Osteoblast (primary cell): ENCODE measurements around the gene CRYBB3. TPM values are rescaled to one million over a fixed set of nuclear protein-coding genes. Genes with fewer than 3 reads are reported as not detected.
A peak's percentile ranks its signal among the peaks of the same experiment; 100 is the strongest.

Source experiments
- DNase-seq: peaks from one replicate; pipeline ENCODE4 v3.0.0; 2011; ENCODE audit warnings: low spot score, mixed read lengths; ENCODE audit not compliant: insufficient read length; ENCODE audit errors: missing footprints
- H2AFZ ChIP-seq: 2 replicates; pipeline ENCODE4 v1.6.0; 2011; ENCODE audit warnings: mild to moderate bottlenecking, low read length
- H3K27ac ChIP-seq: 2 replicates; pipeline ENCODE4 v1.5.1; 2011; ENCODE audit warnings: mild to moderate bottlenecking, low read depth, low read length, moderate library complexity
- H3K27me3 ChIP-seq: 2 replicates; pipeline ENCODE4 v1.6.0; 2012; ENCODE audit warnings: mild to moderate bottlenecking, control low read depth, inconsistent platforms, low read length, moderate library complexity; ENCODE audit not compliant: insufficient read depth
- H3K36me3 ChIP-seq: 2 replicates; pipeline ENCODE4 v1.5.1; 2011; ENCODE audit warnings: mild to moderate bottlenecking, low read length, control low read depth, moderate library complexity; ENCODE audit not compliant: insufficient read depth
- H3K4me1 ChIP-seq: 2 replicates; pipeline ENCODE4 v1.5.1; 2011; ENCODE audit warnings: mild to moderate bottlenecking, low read length, control low read depth, moderate library complexity; ENCODE audit not compliant: insufficient read depth
- H3K4me2 ChIP-seq: 2 replicates; pipeline ENCODE4 v1.6.0; 2011; ENCODE audit warnings: mild to moderate bottlenecking, low read length; ENCODE audit not compliant: insufficient read depth
- H3K4me3 ChIP-seq: fragments of 200-600 bp; sonication (generic); 3 replicates; pipeline ENCODE4 v1.5.1; 2012; ENCODE audit warnings: mild to moderate bottlenecking, low read length, inconsistent platforms; ENCODE audit not compliant: insufficient read depth
- H3K79me2 ChIP-seq: 2 replicates; pipeline ENCODE4 v1.6.0; 2012; ENCODE audit warnings: mild to moderate bottlenecking, low read length, control low read depth, inconsistent platforms; ENCODE audit not compliant: insufficient read depth
- H3K9me3 ChIP-seq: 2 replicates; pipeline ENCODE4 v1.5.1; 2011; ENCODE audit warnings: low read depth, low read length, control low read depth
- H4K20me1 ChIP-seq: 2 replicates; pipeline ENCODE4 v1.6.0; 2012; ENCODE audit warnings: mild to moderate bottlenecking, low read length, control low read depth; ENCODE audit not compliant: insufficient read depth
- total RNA-seq: library from RNA; depleted of rRNA; stranded (reverse); fragments of >200 nt; gene quantifications from 2 replicates; pipeline ENCODE4 v1.2.3, GENCODE V29; 2012
- TF ChIP-seq, protein P1 (sequence below): IDR thresholded peaks from 2 replicates; pipeline ENCODE4 v1.5.1; 2011; ENCODE audit warnings: mild to moderate bottlenecking, low read depth, low read length, moderate library complexity; ENCODE audit errors: extremely low read depth

Gene CRYBB3
- total RNA-seq, 1 donor, result not detected

DNA sequence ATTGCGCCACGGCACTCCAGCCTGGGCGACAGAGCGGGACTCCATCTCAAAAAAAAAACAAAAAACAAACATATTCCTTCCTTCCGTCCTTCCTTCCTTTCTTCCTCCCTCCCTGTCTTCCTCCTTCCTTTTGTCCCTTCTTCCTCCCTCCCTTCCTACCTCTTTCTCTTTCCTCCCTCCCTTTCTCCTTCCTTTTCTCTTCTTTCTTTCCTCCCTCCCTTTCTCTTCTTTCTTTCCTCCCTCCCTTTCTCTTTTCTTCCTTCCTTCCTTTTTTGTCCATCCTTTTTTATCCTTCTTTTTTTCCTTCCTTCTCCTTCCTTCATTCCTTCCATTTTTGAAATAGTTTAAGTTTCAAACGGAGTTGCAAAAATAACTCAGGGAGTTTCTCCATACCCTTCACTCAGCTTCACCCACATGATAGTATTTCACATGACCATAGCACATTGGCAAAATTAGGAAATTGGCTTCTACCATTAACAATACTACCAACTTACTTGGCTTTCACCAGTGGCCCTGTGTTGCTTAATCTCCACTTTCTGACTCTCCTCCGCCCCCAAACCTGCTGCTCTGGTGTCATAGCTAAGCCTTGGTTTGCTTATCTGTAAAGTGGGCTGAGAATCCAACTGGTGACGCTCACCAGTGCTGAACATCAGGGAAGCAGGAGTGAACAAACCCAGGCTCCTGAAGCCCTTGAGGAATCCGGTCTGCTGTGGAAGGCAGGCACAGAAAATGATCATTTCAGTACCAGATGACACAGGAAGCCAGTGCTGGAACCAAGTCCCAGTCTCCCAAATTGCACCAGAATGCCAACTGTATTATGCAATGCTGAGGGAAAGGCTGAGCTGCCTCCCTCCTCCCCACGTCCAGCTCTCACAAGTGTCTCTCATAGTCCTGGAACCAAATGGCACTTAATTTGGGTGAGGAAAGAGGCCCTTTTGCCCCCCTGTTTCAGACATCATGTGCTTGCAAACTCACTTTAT is 17.2 kb upstream of the CRYBB3 start:
- no peak overlapping the region for H3K4me3 ChIP-seq
- no peak overlapping the region for H3K4me2 ChIP-seq
- no peaks in the 10 kb centered on the region for H3K27me3 ChIP-seq
- no peaks in the 10 kb centered on the region for H4K20me1 ChIP-seq
- TF ChIP-seq, protein P1, sequence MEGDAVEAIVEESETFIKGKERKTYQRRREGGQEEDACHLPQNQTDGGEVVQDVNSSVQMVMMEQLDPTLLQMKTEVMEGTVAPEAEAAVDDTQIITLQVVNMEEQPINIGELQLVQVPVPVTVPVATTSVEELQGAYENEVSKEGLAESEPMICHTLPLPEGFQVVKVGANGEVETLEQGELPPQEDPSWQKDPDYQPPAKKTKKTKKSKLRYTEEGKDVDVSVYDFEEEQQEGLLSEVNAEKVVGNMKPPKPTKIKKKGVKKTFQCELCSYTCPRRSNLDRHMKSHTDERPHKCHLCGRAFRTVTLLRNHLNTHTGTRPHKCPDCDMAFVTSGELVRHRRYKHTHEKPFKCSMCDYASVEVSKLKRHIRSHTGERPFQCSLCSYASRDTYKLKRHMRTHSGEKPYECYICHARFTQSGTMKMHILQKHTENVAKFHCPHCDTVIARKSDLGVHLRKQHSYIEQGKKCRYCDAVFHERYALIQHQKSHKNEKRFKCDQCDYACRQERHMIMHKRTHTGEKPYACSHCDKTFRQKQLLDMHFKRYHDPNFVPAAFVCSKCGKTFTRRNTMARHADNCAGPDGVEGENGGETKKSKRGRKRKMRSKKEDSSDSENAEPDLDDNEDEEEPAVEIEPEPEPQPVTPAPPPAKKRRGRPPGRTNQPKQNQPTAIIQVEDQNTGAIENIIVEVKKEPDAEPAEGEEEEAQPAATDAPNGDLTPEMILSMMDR, result no peak
- no peak overlapping the region for H2AFZ ChIP-seq
- H3K27ac ChIP-seq, result no peak overlapping the region
- H3K9me3 ChIP-seq, result peaks cover 4% of the 10 kb centered on the region
- DNase-seq, result no peak
- H3K36me3 ChIP-seq, result peaks cover 8% of the 10 kb centered on the region
- no peaks in the 10 kb centered on the region for H3K79me2 ChIP-seq
- H3K4me1 ChIP-seq, result no peaks in the 10 kb centered on the region

DNA sequence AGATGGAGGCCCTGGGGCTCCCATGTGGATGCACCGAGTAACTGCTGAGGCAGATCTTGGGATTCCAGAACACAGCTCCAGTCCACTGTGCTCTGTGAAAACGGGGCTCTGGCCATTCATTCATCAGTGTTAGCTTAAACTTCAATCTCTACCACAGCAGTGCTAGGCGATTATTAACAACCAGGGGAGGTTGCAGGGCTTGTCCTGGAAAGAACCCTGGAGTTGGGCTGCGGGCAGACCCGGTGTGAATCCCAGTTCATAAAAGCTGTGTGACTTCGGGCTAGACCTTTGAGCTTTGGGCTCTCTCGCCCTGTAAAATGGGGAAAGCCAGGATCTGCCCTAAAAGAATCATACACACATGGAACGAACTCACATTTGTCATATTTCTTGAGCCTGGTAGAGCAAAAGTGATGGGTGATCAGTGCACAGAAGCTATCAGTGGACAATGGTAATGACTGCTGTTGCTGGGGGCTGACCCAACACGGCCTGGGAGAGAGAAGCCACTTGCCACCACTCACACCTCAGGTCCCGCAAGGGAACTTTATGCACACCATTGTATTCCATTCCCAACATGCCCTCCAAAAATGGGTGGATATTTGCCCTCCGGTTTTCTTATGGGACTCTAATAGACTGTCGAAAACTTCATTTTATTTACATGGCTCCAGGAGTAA is 15.6 kb upstream of the CRYBB3 start:
- TF ChIP-seq, protein P1, result no peak
- Histone ChIP-seq H3K27ac (no peak overlapping the region), H3K4me1 (no peaks in the 10 kb centered on the region), H3K27me3 (no peaks in the 10 kb centered on the region), H2AFZ (no peak overlapping the region), H3K9me3 (peaks cover 4% of the 10 kb centered on the region), H4K20me1 (no peaks in the 10 kb centered on the region), H3K79me2 (no peaks in the 10 kb centered on the region), H3K36me3 (peaks cover 8% of the 10 kb centered on the region), H3K4me3 (no peak overlapping the region), H3K4me2 (no peak overlapping the region)
- peak; percentile 58 for DNase-seq

DNA sequence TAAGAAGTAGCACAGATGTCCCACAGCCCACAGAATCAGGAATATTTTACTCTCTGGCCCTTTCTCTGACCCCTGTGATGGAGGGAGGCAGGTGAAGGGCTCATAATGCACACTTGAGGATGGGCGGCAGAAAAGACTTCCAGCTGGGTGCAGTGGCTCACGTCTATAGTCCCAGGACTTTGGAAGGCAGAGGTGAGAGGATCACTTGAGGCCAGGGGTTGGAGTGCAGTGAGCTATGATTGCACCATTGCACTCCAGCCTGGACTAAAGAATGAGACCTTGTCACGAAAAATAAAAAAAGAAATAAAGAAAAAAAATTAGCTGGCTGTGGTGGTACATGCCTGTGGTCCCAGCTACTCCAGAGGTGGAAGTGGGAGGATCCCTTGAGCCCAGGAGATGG is 13.5 kb upstream of the CRYBB3 start:
- Histone ChIP-seq H3K36me3 (peaks cover 8% of the 10 kb centered on the region), H3K27ac (no peak overlapping the region), H3K4me1 (no peaks in the 10 kb centered on the region), H3K27me3 (no peaks in the 10 kb centered on the region), H3K4me3 (no peak overlapping the region), H3K4me2 (no peak overlapping the region), H4K20me1 (no peaks in the 10 kb centered on the region), H3K79me2 (no peaks in the 10 kb centered on the region), H3K9me3 (no peaks in the 10 kb centered on the region), H2AFZ (no peak overlapping the region)
- DNase-seq, result no peak
- TF ChIP-seq, protein P1, result no peak

DNA sequence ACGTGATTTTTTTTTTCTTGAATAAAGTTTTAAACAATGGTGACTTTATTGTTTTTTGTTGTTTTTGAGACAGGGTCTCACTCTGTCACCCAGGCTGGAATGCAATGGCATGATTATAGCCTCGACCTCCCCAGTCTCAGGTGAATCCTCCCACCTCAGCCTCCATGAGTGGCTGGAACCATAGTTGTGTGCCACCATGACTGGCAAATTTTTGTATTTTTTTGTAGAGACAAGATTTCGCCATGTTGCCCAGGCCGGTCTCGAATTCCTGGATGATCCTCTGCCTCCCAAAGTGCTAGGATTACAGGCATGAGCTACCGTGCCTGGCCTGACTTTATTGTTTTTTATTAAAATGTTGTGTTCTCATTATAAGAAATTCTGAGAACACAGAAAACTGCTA is 12.2 kb upstream of the CRYBB3 start:
- no peaks in the 10 kb centered on the region for H4K20me1 ChIP-seq
- H3K79me2 ChIP-seq, result no peaks in the 10 kb centered on the region

More for the DNA sequence above, 12.2 kb upstream of the CRYBB3 start:
- DNase-seq, result no peak
- H2AFZ ChIP-seq, result no peak overlapping the region
- H3K4me2 ChIP-seq, result no peak overlapping the region
- no peak overlapping the region for H3K27ac ChIP-seq
- H3K36me3 ChIP-seq, result peaks cover 12% of the 10 kb centered on the region
- H3K4me3 ChIP-seq, result no peak overlapping the region
- TF ChIP-seq, protein P1, result no peak
- H3K9me3 ChIP-seq, result no peaks in the 10 kb centered on the region
- no peaks in the 10 kb centered on the region for H3K27me3 ChIP-seq
- no peaks in the 10 kb centered on the region for H3K4me1 ChIP-seq
